GM19328 (cell line): ENCODE results near the gene SOS2.
"Not testable (repeated sequence)": the region's sequence is repeated elsewhere in the genome, so short reads cannot be mapped to it uniquely, and the experiment has no call there.

Source experiments
- ATAC-seq: cut with Tn5 transposase; IDR thresholded peaks from one replicate; pipeline ENCODE4 v1.9.1; 2021; ENCODE audit warnings: mild to moderate bottlenecking, moderate library complexity; ENCODE audit not compliant: unreplicated experiment

Gene SOS2

DNA sequence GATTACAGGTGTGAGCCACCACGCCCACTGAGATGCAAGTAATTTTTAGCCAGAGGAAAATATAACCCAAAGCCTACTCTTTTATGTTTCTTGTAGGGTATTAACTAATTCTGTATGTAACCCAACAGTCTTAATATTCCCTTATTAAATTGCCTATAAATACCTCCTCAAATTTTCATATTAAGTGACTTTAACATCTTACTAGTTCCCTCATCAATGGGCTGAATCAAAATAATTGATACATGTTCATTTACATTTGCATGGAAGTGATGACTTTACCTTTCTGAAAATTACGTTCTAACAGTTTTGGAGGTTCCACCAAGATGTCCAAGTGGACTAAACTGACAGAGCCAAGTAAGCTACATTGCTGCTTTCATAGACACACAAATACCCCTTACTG is 3.1 kb downstream of the SOS2 start:
- ATAC-seq: no peak

DNA sequence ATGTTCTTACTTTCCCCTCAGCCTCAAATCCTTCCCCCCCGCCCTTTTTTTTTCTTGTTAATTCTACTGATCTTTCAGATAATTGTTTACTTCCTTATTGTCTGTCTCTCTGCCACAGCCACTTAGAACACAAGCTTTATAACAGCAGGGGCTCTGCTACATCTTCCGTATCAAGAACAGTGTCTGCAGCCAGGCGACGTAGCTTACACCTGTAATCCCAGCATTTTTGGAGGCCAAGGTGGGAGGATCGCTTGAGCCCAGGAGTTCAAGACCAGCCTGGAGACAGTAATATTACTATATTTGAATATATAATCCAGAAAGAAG is 5.4 kb downstream of the SOS2 start:
- no peak for ATAC-seq

DNA sequence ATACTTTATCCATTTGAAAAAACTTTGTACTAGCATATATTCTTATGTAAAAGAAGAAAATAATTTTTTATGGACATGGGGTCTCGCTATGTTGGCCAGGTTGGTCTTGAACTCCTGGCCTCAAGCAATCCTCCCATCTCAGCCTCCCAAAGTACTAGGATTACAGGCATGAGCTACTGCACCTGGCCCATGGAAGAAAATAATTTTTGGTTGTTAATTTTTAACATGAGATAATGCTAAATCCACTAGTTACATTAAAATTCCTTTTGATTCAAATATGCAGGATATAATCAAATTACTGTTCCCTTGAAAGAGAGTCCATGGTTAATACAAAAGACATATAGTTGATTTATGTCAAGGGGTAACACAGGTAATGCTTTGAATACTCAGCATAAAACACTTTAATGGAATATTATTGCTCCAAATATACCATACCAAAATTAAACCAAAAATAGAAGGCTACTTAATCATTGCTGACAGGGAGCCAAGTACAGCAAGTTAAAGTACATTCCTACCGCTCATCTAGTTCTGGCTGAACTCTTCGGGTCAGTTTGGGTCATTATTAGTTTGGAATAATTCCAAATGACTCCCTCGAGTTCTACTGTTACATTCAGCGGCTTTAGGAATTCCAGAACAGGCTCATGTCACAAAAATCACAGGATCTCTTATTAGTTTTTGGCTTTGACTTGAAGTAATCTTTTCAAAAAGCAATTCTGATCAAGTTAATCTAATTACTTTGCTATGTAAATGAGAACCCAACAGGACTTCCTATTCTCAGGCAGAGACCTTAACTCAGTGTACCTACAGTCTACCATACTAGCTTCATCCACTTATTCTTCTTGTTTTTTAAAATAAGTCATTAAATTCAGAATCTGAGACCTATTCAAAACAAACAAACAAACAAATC is 6.1 kb downstream of the SOS2 start:
- no peak for ATAC-seq

DNA sequence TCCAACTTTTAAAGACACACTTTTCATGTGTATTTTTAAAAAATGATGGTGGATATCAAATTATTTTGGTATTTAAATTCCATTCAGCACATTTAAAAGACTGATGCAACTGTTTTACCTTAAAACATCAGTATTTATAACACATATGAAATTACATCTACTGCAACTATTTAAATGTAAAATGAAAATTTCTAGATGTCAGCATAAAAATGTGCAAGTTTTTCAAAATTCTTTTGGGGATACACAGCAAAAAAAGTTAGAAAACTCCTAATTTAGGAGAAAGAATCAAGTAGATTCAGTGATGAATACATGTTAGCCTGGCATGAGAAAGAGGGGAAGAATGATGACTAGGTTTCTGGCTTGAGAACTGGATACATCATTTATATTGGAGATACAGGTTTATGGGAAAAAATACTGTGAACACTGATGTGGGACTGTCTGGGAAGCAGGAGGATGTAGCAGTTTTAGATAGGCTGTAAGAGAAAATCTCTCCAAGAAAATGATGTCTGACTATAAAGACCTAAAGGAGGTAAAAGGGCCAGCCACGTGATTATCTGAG is 9.2 kb downstream of the SOS2 start:
- ATAC-seq: no peak

DNA sequence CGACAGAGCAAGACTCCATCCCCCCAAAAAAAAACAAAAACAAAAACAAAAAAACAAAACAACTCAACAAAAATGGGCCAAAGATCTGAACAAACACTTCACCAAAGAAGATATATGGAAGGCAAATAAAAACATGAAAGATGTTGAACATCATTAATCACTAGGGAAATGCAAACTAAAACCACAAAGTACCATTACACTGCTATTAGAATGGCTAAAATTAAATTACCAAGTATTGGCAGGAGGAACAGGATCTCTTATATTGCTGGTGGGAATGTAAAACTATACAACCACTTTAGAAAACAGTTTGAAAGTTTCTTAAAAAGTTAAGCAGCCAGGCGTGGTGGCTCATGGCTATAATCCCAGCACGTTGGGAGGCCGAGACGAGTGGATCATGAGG is 12.9 kb downstream of the SOS2 start:
- no peak for ATAC-seq

DNA sequence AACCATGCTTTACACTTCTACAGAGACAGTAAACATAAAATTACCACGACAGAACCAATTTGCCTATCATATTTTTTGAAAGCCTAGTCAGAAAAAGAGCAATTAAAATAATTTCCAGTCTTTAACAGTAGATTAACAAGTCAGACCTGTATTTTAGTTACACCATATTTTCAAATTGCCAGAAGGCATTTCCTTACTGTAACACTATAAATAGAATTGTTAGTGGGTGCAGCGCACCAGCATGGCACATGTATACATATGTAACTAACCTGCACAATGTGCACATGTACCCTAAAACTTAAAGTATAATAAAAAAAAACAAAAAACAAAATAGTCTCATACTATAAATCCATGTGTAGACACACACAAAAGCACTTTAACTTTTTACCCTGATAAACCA is 16.0 kb downstream of the SOS2 start:
- no peak for ATAC-seq

DNA sequence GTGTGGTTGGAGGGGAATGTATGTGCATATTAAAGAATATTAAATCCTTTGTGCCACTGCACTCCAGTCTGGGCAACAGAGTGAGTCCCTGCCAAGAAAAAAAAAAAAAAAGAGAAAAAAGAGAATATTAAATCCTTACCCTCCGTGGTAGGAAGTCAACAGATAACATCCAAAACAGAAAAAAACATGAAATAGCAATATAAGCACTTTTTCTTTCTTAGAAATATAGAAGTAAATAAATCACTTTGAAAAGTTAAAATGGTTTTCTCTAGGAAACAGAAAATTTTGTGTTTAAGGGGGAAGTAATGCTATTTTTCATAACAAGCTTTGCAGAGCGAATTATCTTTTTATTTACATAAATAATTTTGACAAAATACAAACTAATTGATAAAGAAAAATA is 17.6 kb downstream of the SOS2 start:
- ATAC-seq: no peak

DNA sequence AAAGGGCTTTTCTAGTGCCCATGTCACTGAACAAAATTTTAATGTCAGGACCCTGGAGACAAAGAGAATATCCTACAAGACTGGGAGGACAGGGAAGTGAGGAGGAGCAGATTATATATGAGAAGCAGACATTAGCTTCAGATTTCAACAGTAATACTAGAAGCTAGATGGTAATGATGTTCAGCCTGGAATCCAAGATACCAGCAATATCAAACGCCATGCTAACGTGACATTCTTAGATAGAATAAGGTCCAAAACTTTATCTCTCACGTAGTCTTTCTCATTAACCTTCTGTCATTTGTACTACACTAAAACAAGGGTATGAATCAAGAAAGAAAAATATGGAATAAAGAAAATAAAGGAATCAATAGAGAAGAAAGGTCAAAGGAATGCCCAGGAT is 18.7 kb downstream of the SOS2 start:
- ATAC-seq: no peak

DNA sequence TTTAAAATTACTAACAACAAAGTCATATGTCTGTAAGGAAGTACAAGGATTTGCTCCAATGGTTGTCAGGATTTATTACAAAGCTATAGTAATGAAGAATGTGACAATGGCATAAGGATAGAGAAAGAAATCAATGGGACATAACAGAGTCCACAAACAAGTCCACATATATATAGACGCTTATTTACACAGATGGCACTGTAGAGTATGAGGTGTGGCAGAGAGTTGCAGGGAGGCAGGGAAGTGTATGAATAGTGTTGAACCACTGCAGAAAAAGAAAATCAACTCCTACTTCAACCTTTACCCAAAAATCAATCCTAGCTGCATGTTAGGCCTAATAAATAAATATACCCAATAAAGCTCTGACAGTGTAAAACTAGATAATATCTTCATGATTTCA is 21.3 kb downstream of the SOS2 start:
- no peak for ATAC-seq

DNA sequence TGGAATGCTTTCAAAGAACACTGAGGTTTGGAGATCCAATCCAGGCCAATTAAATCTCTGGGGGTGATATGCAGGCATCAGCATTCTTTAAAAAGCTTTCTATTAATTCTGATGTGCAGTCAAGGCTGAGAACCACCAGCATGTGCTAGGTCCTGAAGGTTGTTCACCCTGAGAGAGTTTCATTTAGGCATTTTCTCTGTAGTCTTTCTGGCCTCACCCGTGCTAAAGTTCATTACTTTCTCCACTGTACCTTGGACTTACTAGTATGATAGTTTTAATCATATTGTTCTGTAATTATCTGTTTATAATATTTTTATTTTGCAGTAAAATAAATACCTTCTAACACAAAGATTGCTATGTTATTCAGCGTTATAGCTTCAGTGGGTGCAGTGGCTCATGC is 32.9 kb downstream of the SOS2 start:
- no peak for ATAC-seq

DNA sequence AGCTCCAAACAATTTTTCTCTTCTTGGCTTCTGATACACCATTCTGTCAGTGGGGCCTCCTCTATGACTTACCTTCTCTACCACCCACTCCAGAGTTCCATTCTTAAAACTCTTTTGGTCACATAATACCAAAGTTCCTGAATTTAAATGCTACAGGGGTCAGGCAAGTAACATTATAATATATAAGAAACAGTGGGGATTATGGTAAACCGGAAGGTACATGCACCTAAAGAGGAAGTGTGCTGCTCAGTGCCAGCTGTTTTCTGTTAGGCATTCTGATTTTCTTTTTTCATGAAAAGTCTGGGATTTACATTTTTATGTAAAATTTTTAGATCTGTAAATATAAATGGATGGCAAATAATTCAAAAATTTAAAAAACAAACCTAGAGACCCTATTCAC is 39.9 kb downstream of the SOS2 start:
- ATAC-seq: no peak

DNA sequence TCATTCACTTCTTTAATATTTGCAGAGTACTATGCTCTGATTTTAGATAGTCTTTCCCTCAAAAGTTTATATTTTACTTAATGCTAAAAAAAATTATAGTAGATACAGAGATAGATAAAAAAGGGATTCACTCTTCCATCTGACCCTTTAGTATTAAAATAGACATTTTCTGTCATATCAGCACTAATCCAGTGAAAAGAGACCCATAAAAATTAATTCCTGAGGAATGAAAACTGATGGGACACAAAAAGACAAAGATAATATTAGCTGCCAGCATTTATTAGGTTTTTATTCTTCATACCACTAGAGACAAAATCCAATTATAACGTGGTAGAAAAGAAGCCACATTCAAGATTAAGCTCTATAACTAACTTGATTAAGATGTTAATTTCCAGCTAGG is 45.3 kb downstream of the SOS2 start:
- ATAC-seq: no peak

DNA sequence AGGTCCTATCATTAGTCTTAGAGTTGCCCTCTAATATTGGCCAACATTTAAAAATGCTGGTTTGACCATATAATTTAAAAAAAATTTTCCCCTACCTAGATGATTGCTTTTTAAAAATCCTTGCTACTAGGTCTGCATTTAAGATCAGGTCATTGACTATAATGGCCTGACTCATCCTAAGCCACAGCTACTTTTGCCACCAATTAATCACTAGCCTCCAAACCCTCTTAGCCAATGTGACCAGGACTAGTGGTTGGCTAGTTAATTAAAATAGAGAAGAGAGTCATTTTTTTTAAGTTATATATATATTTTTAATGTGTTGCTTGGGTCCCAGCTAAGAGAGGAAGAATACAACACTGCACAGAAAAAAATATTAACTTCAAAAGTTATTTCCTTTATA is 57.5 kb downstream of the SOS2 start:
- ATAC-seq: no peak

DNA sequence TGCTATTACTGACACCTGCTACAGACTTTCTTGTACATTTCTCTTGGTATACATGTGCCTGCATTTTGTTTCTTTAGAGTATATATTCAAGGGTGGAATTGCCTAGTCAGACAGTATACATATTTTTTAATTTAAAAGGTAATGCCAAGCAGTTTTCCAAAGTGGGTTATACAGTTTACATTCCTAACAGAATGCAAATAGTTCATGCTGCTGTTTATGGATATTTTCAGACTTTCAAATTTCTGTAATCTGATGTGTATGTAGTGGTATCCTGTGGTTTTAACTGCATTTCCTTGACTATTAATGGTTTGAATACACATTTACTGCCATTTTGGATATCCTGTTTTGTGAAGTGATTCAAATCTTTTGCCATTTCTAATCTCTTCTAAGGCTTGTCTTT is 59.5 kb downstream of the SOS2 start:
- no peak for ATAC-seq

DNA sequence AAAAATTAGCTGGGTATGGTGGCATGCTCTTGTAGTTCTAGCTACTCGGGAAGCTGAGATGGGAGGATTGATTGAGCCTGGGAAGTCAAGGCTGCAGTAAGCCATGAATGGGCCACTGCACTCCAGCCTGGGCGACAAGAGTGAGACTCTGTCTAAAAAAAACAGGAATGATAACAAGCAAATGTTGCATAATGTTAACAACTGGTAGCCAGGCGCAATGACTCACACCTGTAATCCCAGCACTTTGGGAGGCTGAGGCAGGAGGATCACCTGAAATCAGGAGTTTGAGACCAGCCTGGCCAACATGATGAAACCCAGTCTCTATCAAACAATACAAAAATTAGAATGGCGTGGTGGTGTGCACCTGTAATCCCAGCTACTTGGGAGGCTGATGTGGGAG is 64.0 kb downstream of the SOS2 start:
- not testable (repeated sequence) for ATAC-seq

DNA sequence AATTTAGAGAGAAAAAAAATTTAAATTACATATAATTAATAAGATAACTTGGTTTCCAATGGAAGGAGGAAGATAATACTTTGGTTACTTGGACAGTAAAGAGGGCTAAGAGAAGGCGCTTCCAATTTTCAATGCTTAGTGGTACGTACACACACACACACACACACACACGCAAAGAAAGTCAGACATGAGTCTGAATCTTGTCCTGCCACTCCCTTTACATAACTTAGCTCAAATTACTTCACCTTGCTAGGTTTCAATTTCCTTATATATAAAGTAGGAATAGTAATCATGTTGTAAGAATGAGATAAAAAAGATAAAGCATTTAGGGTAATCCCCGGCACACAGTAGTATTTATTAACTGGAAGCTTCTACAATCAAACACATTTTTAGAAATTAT is 75.3 kb downstream of the SOS2 start:
- ATAC-seq: no peak

DNA sequence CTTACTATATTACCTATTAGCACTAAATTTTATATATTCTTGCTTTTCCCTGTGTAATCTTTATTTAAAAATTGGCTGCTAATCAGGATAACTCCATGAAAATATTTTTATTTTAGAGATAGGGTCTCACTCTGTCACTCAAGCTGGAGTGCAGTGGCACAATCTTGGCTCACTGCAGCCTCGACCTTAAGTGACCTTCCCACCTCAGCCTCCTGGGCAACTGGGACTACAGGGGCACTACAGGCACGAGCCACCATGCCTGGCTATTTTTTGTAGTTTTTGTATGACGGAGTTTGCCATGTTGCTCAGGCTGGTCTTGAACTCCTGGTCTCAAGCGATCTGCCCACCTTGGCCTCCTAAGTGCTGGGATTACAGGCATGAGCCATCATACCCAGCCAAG is 82.6 kb downstream of the SOS2 start:
- ATAC-seq: no peak

DNA sequence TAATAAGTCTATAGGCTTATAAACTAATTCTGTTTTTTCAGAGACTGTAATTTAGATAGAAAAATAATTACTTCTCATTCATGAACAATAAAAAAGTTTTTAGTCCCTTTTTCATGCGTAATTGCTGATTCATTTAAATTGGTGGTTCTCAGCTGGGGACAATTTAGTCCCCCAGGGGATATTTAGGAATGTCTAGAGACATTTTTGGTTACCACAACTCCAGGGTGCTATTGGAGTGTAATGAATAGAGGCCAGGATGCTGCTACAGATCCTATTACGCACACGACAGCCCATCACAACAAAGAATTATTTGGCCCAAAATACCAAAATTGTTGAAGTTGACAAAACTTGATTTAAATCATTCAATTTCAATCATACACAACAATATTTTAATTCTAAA is 92.2 kb downstream of the SOS2 start:
- no peak for ATAC-seq

DNA sequence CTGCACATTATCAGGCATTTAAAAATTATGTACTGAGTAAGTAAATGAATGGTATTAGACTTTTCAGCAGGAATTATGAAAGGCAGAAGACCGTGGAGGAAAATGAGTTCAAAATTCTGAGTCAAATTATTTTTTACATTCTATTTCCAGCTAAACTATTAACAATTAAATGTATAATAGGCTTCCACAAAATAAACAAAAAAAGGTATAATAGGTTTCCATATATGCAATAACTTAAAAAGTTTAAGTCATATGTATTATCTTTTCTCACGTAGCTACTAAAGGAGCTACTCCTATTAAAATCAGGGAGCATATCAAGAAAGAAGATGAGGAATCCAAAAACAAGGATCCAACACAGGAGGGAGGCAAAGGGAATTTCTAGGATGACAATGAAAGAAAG is 103.6 kb downstream of the SOS2 start:
- ATAC-seq: no peak

DNA sequence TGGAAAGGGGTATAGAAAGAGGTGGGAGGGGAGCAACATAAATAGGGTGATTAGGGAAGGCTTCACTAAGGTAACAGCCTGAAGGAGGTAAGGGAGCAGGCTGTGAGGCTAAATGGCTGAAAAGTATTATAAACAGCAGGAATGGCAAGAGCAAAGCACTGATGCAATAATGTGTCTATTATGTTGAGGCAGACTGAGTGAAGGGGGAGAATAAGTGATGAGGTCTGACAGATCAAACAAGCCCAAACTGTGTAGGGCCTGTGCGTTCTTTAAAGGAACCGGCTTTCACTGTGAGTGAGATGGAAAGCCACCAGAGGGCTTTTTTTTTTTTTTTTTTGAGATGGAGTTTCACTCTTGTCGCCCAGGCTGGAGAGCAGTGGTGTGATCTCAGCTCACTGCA is 108.3 kb downstream of the SOS2 start:
- no peak for ATAC-seq

DNA sequence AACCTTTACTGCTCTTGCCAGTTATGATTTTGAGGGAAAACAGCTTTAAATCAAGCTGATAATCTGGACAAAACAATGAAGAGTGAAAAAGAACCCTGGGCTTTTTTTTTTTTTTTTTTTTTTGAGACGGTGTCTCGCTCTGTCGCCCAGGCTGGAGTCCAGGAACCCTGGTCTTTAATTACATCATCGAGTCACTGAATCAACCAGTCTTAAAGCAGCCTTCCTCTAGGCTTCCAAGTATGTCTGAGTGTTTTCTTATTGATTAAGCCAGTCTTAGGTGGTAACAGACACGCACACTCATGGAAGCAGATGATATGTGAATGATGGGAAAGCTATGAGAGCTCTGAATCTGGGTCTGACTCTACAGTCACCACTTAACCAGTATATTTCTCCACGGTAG is 109.1 kb downstream of the SOS2 start:
- ATAC-seq: no peak

DNA sequence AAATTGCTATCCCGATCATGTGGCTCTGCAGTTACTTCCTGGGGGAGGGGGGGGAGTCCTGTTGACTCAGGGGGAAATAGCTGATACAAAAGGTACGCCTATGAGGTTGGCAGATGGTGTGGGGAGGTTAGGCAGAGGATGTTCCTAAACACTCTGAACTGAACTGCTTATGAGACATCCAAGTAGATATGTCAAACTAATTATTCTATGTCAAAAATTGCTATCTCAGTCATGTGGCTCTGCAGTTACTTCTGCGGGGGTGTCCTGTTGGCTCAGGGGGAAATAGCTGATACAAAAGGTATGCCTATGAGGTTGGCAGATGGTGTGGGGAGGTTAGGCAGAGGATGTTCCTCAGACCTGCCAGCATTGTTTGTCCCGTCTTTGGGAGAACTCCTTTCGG is 109.9 kb downstream of the SOS2 start:
- no peak for ATAC-seq

DNA sequence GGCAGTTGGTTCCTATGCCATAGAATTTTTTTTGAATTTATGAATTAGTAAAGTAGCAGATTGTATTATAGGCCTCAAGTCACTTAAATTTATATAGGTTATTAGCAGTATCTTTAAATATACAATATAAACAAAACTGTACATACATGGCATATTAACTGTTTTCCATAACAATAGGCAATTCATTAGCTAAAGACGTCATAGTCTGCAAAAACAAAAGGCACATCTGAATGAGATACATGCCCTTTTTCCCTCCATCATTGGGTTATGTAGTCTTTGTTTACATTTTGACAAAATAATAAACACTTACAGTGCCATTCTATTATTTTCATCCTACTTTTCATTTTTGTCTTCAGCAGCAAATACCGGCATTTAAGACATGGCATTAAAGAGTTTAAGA is 113.9 kb downstream of the SOS2 start:
- ATAC-seq: no peak
